DND-41 (cell line): ENCODE measurements around the gene TMED6.

Experiments used
- CTCF ChIP-seq: IDR thresholded peaks from 2 replicates; pipeline ENCODE4 v1.5.1; 2012; ENCODE audit warnings: borderline replicate concordance, low read length, moderate library complexity, mild to moderate bottlenecking; ENCODE audit not compliant: poor library complexity, severe bottlenecking; ENCODE audit errors: extremely low read depth
- EZH2 ChIP-seq: IDR thresholded peaks from 3 replicates; pipeline ENCODE4 v1.6.1; 2012; ENCODE audit warnings: borderline replicate concordance, low read depth, mild to moderate bottlenecking, moderate library complexity, low read length, inconsistent platforms; ENCODE audit not compliant: severe bottlenecking

- TF ChIP-seq CTCF, result no peak
- TF ChIP-seq EZH2, result no peak
Measured at GRCh38 chr16:69373019-69373418, 21.4 kb upstream of the TMED6 start.
